ENCODE measurements around the gene PPIG.

- TF ChIP-seq POLR2AphosphoS5 (IDR thresholded peaks at IDR 0.05) (no peak), CTCF (IDR thresholded peaks at IDR 0.05) (no peak), EP300 (IDR thresholded peaks at IDR 0.05) (no peak)
Measured at GRCh38 chr2:169565686-169566085, 18.5 kb upstream of the PPIG start.

Measured in suprapubic skin (tissue), 4 donors.